Measurements from ENCODE around the gene GPER1. TPM values are rescaled to one million over a fixed set of nuclear protein-coding genes. Genes with fewer than 3 reads are reported as not detected.

GPER1 gene
- total and polyA plus RNA-seq, 4 donors, result 3.3 to 12.2 (median 10.1) TPM

DNA sequence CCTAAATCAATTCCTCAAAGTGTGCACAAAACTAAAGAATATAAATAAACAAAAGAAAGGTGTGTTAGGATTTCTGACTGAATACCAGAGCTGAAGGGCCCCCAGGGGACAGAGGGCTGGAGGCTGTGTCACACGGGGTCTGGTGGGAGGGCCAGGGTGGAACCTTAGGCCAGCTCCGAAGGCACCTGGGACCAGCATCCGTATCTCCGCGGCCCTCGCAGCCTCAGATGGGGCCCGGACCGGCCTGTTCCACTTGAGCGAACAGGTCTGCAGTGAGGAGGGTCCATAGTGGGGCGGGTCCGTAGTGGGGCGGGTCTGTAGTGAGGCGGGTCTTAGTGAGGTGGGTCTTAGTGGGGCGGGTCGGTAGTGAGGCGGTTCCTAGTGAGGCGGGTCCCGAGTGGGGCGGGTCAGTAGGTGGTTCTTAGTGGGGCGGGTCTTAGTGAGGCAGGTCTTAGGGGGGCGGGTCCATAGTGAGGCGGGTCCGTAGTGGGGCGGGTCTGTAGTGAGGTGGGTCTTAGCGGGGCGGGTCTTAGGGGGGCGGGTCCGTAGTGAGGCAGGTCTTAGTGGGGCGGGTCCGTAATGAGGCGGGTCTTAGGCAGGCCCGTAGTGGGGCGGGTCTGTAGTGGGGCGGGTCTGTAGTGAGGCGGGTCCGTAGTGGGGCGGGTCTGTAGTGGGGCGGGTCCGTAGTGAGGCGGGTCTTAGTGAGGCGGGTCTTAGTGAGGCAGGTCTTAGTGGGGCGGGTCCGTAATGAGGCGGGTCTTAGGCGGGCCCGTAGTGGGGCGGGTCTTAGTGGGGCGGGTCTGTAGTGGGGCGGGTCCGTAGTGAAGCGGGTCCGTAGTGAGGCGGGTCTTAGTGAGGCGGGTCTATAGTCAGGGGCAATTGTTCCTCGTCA is 28.5 kb upstream of the GPER1 start:
- Histone ChIP-seq H3K36me3 (ENCODE audit: control insufficient read depth, insufficient read depth, low read length) (peaks cover 62% of the 10 kb centered on the region), H3K9me3 (ENCODE audit: control insufficient read depth, insufficient read depth, low read length) (no peaks in the 10 kb centered on the region), H3K27ac (ENCODE audit: low read depth, low read length) (peak overlapping the region; percentile 88), H3K4me3 (ENCODE audit: low read depth, low read length) (peak overlapping the region; percentile 9), H3K27me3 (ENCODE audit: control insufficient read depth, insufficient read depth, low read length) (peaks cover 3% of the 10 kb centered on the region), H3K4me1 (ENCODE audit: control insufficient read depth, insufficient read depth, low read length) (peaks cover 55% of the 10 kb centered on the region)
- 12% methylated on average over 34 of the region's 55 CpGs for WGBS (ENCODE audit: insufficient coverage)
- peak in 1 of 6 donors; percentile 59 for DNase-seq (ENCODE audit: low read depth in 4 of 6, low spot score in 6 of 6)

DNA sequence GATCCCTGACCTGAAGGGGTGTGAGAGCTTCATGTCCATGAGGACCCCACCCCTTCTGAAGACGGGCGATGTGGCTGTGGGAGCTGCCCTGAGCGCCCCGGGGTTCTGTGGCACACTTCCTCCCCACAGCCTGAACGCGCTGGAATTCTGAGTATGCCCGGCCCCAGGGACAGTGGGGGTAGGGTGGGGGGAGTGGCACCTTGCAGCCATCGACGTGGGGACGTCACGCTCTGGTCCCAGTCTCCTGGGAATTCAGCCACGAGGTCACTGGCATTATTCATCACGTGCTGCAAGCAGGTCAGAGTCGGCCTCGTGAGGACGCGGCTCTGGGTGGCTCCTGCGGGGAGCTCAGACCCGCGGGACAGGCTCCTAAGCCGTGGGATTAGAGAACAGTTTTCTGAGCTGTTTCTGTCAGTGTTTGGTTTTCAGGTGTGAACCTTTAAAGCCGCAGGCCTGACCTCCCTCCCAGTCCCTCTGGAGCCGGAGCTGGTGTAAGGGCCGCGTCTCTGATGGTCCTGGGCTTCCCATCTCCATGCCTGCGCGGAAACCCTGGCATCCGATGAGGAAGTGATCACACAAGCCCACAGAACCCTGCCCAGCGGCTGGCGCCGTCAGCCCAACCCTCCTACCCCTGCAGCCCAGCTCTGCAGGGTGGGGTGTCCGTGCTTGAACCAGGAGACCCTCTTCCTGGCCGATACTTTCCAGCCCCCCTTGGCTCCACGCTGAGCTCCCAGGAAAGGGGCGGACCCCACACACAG is 27.4 kb upstream of the GPER1 start:
- DNase-seq (ENCODE audit: low read depth in 4 of 6, low spot score in 6 of 6), result no peak
- 49% methylated on average over 31 of the region's 35 CpGs for WGBS (ENCODE audit: insufficient coverage)
- Histone ChIP-seq H3K27me3 (ENCODE audit: control insufficient read depth, insufficient read depth, low read length) (peaks cover 3% of the 10 kb centered on the region), H3K36me3 (ENCODE audit: control insufficient read depth, insufficient read depth, low read length) (peaks cover 53% of the 10 kb centered on the region), H3K4me3 (ENCODE audit: low read depth, low read length) (peak overlapping the region; percentile 9), H3K9me3 (ENCODE audit: control insufficient read depth, insufficient read depth, low read length) (no peaks in the 10 kb centered on the region), H3K27ac (ENCODE audit: low read depth, low read length) (peak overlapping the region; percentile 40), H3K4me1 (ENCODE audit: control insufficient read depth, insufficient read depth, low read length) (peaks cover 55% of the 10 kb centered on the region)

DNA sequence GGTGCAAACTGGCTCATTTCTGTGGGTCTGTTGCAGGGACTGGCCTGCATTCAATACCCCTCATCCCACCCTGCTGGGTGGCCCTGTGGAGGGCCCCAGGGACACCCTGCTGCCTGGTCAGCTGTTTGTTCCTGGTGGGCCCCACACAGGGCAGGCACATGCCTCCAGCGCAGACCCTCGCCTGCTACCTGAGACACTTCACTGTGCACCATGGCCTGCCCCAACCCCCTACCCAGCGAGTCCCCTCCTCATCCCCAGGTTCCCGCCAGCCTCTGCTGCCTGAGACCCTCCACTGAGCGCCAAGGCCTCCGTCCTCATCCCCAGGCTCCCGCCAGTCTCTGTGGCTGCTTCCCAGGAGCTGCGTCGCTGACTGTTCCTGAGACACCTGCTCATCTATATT is 26.7 kb upstream of the GPER1 start:
- Histone ChIP-seq H3K27me3 (ENCODE audit: control insufficient read depth, insufficient read depth, low read length) (peaks cover 3% of the 10 kb centered on the region), H3K4me3 (ENCODE audit: low read depth, low read length) (no peak overlapping the region), H3K4me1 (ENCODE audit: control insufficient read depth, insufficient read depth, low read length) (peaks cover 55% of the 10 kb centered on the region), H3K27ac (ENCODE audit: low read depth, low read length) (no peak overlapping the region), H3K36me3 (ENCODE audit: control insufficient read depth, insufficient read depth, low read length) (peaks cover 48% of the 10 kb centered on the region), H3K9me3 (ENCODE audit: control insufficient read depth, insufficient read depth, low read length) (no peaks in the 10 kb centered on the region)
- WGBS (ENCODE audit: insufficient coverage), result 89% methylated on average over 9 of the region's 9 CpGs
- DNase-seq (ENCODE audit: low read depth in 4 of 6, low spot score in 6 of 6), result no peak

DNA sequence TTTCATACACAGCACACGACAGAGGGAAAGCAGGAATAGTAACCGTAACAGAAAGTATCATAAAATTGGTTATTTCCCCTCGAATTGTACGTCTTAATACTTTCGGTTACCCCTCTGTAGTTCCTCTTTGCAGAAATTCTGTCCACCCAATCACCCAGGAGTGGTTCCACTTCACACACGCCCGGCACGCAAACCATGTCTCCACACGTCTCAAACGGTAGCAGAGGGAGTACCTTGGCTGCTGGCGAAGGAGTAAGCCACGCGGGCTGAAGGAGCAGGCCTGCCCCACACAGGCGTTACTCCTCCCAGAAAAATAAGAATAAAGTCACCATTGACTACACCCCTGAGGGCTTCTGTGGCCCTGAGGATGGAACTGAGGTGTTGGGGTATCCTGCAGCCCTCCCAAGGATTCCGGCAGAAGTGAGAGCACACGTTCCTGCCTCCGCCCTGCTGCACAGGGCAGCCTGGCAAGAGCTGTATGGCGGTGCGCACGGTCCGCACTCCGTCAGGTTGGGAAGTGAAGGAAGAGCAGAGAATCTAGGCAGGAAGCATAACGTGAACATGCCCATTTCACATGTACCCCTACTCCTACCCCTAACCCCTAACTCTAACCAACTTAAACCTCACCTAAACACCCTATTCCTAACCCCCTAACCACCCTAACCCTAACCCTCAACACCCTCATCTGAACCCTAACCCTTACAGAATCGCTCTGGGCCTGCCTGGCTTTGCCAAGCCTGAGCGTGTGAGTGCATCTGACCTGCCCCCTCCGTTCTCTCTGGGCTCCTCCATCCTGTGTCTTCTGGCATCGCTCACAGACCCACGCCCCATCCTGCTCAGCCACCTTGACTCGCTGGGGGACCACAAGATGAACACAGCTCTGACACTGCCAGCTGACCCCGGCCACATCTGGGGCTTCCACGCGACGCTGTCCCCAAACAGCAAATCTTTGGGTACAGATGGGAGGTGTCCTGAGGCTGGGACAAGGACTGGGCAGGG is 25.3 kb upstream of the GPER1 start:
- no peak for DNase-seq (ENCODE audit: low read depth in 4 of 6, low spot score in 6 of 6)
- 95% methylated on average over 28 of the region's 33 CpGs for WGBS (ENCODE audit: insufficient coverage)

DNA sequence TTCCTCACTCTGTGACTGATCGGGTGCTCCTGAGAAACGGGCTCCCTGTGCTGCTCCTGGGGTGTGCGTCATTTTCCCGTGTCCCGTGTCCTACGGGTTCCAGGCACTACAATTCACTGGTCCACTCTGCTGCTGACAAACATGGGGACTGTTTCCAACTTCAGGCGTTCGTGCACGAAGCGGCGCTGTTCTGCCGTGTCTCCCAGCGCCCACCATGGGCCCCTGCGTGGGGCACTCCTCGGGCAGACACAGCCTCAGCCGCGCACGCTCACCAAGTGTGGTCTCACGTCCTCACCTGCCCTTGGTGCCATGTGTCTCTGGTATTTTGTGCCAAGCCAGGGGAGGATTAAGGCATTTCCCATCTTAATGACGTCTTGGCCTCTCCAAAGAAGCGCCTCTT is 24.6 kb upstream of the GPER1 start:
- 95% methylated on average over 21 of the region's 21 CpGs for WGBS (ENCODE audit: insufficient coverage)
- H3K9me3 ChIP-seq (ENCODE audit: control insufficient read depth, insufficient read depth, low read length), result no peaks in the 10 kb centered on the region

More for the DNA sequence above, 25.3 kb upstream of the GPER1 start:
- Histone ChIP-seq H3K4me3 (ENCODE audit: low read depth, low read length) (no peak overlapping the region), H3K27me3 (ENCODE audit: control insufficient read depth, insufficient read depth, low read length) (peaks cover 3% of the 10 kb centered on the region), H3K4me1 (ENCODE audit: control insufficient read depth, insufficient read depth, low read length) (peaks cover 51% of the 10 kb centered on the region), H3K9me3 (ENCODE audit: control insufficient read depth, insufficient read depth, low read length) (no peaks in the 10 kb centered on the region), H3K36me3 (ENCODE audit: control insufficient read depth, insufficient read depth, low read length) (peaks cover 44% of the 10 kb centered on the region), H3K27ac (ENCODE audit: low read depth, low read length) (no peak overlapping the region)

DNA sequence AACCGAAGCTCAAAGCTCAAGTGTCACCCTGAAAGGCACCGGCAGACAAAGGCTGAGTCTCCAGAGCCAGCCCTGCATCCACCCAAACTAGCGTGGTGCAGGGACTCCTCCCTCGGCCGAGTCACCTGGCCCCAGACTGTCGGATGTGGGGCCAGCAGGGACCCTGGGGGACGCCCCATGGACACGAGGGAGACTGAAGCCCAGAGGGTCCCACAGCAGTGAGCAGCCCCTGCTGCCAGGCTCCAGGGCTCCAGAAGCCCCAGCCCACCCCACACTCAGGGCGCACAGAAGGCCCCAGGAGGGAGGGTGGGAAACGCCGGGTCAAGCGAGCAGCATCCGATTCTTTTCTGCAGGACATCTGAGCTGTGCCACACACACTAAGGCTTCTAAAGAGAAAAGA is 23.3 kb upstream of the GPER1 start:
- Histone ChIP-seq H3K9me3 (ENCODE audit: control insufficient read depth, insufficient read depth, low read length) (no peaks in the 10 kb centered on the region), H3K4me1 (ENCODE audit: control insufficient read depth, insufficient read depth, low read length) (peaks cover 36% of the 10 kb centered on the region), H3K4me3 (ENCODE audit: low read depth, low read length) (no peak overlapping the region), H3K36me3 (ENCODE audit: control insufficient read depth, insufficient read depth, low read length) (peaks cover 39% of the 10 kb centered on the region), H3K27me3 (ENCODE audit: control insufficient read depth, insufficient read depth, low read length) (peaks cover 3% of the 10 kb centered on the region), H3K27ac (ENCODE audit: low read depth, low read length) (no peak overlapping the region)
- no peak for DNase-seq (ENCODE audit: low read depth in 4 of 6, low spot score in 6 of 6)
- 86% methylated on average over 12 of the region's 13 CpGs for WGBS (ENCODE audit: insufficient coverage)

More for the DNA sequence above, 24.6 kb upstream of the GPER1 start:
- no peak overlapping the region for H3K4me3 ChIP-seq (ENCODE audit: low read depth, low read length)
- peaks cover 41% of the 10 kb centered on the region for H3K36me3 ChIP-seq (ENCODE audit: control insufficient read depth, insufficient read depth, low read length)
- H3K4me1 ChIP-seq (ENCODE audit: control insufficient read depth, insufficient read depth, low read length), result peaks cover 46% of the 10 kb centered on the region
- H3K27ac ChIP-seq (ENCODE audit: low read depth, low read length), result no peak overlapping the region
- H3K27me3 ChIP-seq (ENCODE audit: control insufficient read depth, insufficient read depth, low read length), result peaks cover 3% of the 10 kb centered on the region
- no peak for DNase-seq (ENCODE audit: low read depth in 4 of 6, low spot score in 6 of 6)

DNA sequence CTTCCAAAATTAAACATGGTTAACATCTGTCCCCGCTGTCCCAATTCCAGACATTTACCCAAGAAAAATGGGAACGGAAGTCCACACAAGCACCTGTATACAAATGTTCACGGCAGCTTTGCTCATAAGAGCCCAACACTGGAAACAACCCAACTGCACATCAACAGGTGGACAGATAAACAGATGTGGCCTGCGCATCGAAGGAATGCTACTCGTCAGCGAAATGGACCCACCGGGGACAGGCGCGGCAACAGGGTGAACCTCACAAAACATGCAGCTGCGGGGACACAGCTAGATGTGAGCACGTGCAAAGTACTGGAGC is 22.7 kb upstream of the GPER1 start:
- H3K27me3 ChIP-seq (ENCODE audit: control insufficient read depth, insufficient read depth, low read length), result peaks cover 3% of the 10 kb centered on the region
- H3K4me3 ChIP-seq (ENCODE audit: low read depth, low read length), result no peak overlapping the region
- H3K9me3 ChIP-seq (ENCODE audit: control insufficient read depth, insufficient read depth, low read length), result no peaks in the 10 kb centered on the region
- H3K36me3 ChIP-seq (ENCODE audit: control insufficient read depth, insufficient read depth, low read length), result peaks cover 37% of the 10 kb centered on the region
- WGBS (ENCODE audit: insufficient coverage), result 76% methylated on average over 12 of the region's 12 CpGs
- H3K27ac ChIP-seq (ENCODE audit: low read depth, low read length), result no peak overlapping the region
- H3K4me1 ChIP-seq (ENCODE audit: control insufficient read depth, insufficient read depth, low read length), result peaks cover 32% of the 10 kb centered on the region
- peak in 1 of 6 donors; percentile 43 for DNase-seq (ENCODE audit: low read depth in 4 of 6, low spot score in 6 of 6)

DNA sequence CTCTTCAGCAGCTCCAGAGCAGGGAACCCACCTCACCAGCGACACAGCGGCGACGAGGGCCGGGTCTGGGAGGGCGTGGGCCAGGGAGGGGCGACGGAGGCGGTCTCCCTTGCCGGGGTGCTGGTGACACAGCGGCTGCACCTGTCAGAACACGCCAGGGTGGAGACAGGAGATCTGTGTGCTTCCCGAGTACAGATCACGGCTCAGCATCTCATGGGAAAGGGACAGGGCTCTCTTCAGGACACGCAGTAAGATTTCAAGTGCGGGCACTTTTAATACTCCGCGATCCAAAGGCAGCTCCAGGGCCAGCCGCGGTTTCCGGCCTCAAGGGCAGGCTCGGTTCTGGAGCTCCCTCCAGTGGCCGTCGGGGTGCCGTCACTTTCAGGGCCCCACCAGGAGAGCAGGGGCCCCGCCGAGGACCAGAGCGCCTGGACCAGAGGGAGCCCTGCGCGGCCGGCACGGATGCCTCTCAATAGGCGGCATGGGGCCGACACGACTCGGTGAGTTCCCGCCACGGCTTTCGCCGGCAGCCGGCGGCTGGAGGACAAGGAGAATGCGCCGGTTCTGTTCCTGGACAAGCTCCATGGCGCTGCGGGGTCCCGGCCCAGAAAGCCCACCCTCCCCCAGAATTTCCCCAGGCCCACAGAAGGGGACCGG is 22.2 kb upstream of the GPER1 start:
- H3K27ac ChIP-seq (ENCODE audit: low read depth, low read length), result no peak overlapping the region
- peak in 2 of 6 donors; percentile 79 to 85 for DNase-seq (ENCODE audit: low read depth in 4 of 6, low spot score in 6 of 6)
- 15% methylated on average over 47 of the region's 48 CpGs for WGBS (ENCODE audit: insufficient coverage)

DNA sequence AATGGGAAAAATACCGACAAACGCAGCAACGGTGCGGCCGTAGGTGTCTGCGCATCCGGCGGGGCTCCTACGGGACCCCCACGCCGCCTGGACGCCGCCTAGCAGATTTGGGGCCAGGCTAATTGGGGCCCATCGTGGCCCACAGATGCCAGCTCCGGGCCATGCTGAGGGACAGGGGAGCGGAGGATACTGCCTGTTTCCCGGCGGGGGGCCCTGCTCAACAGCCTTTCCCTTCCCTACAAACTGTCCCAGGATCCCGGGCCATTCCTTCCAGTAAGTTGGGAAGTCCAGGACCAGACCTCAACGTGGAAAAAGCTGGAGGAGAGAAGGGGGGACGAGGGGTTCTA is 21.7 kb upstream of the GPER1 start:
- WGBS (ENCODE audit: insufficient coverage), result 68% methylated on average over 15 of the region's 21 CpGs
- Histone ChIP-seq H3K4me1 (ENCODE audit: control insufficient read depth, insufficient read depth, low read length) (peaks cover 23% of the 10 kb centered on the region), H3K27me3 (ENCODE audit: control insufficient read depth, insufficient read depth, low read length) (no peaks in the 10 kb centered on the region), H3K9me3 (ENCODE audit: control insufficient read depth, insufficient read depth, low read length) (no peaks in the 10 kb centered on the region), H3K4me3 (ENCODE audit: low read depth, low read length) (no peak overlapping the region), H3K27ac (ENCODE audit: low read depth, low read length) (no peak overlapping the region), H3K36me3 (ENCODE audit: control insufficient read depth, insufficient read depth, low read length) (peaks cover 34% of the 10 kb centered on the region)
- no peak for DNase-seq (ENCODE audit: low read depth in 4 of 6, low spot score in 6 of 6)

More for the DNA sequence above, 22.2 kb upstream of the GPER1 start:
- H3K27me3 ChIP-seq (ENCODE audit: control insufficient read depth, insufficient read depth, low read length), result peaks cover 3% of the 10 kb centered on the region
- no peak overlapping the region for H3K4me3 ChIP-seq (ENCODE audit: low read depth, low read length)
- H3K36me3 ChIP-seq (ENCODE audit: control insufficient read depth, insufficient read depth, low read length), result peaks cover 34% of the 10 kb centered on the region
- H3K4me1 ChIP-seq (ENCODE audit: control insufficient read depth, insufficient read depth, low read length), result peaks cover 27% of the 10 kb centered on the region
- H3K9me3 ChIP-seq (ENCODE audit: control insufficient read depth, insufficient read depth, low read length), result no peaks in the 10 kb centered on the region

Data from spinal cord (tissue), 10 donors.